GM10847 (cell line): ENCODE data around the gene PAQR6.

ENCODE experiments used
- POLR2A ChIP-seq: IDR thresholded peaks from 2 replicates; pipeline ENCODE4 v1.6.1; 2011; ENCODE audit not compliant: insufficient read length; ENCODE audit errors: extremely low read depth

Gene PAQR6

GRCh38 chr1:156226116-156226538 is 21.7 kb downstream of the PAQR6 start:
- TF ChIP-seq POLR2A = no peak

- TF ChIP-seq POLR2A = no peak
Measured at GRCh38 chr1:156225677-156226014, 22.2 kb downstream of the PAQR6 start.

- no peak for TF ChIP-seq POLR2A
Measured at GRCh38 chr1:156221986-156222692, 25.7 kb downstream of the PAQR6 start.

GRCh38 chr1:156220226-156220625 is 27.6 kb downstream of the PAQR6 start:
- TF ChIP-seq POLR2A = no peak

GRCh38 chr1:156217871-156218270 is 30.0 kb downstream of the PAQR6 start:
- no peak for TF ChIP-seq POLR2A

- no peak for TF ChIP-seq POLR2A
Measured at GRCh38 chr1:156214024-156214748, 33.7 kb downstream of the PAQR6 start.

GRCh38 chr1:156213644-156213966 is 34.3 kb downstream of the PAQR6 start:
- no peak for TF ChIP-seq POLR2A

GRCh38 chr1:156212833-156213643 is 34.8 kb downstream of the PAQR6 start, which contains the start of gene PMF1:
Gene PMF1, plus strand, starts transcription at chr1:156213007. Its CDS starts 9 bp downstream, at chr1:156213016.
- TF ChIP-seq POLR2A = peak; percentile 61

GRCh38 chr1:156212130-156212529 is 35.7 kb downstream of the PAQR6 start:
- TF ChIP-seq POLR2A = no peak

- TF ChIP-seq POLR2A = no peak
Measured at GRCh38 chr1:156211243-156211642, 36.6 kb downstream of the PAQR6 start.

GRCh38 chr1:156204686-156205085 is 43.2 kb downstream of the PAQR6 start:
- TF ChIP-seq POLR2A = no peak

- TF ChIP-seq POLR2A = no peak
Measured at GRCh38 chr1:156203331-156203730, 44.5 kb downstream of the PAQR6 start.

- no peak for TF ChIP-seq POLR2A
Measured at GRCh38 chr1:156200044-156200443, 47.8 kb downstream of the PAQR6 start.

- TF ChIP-seq POLR2A = no peak
Measured at GRCh38 chr1:156198831-156199349, 49.0 kb downstream of the PAQR6 start.

- TF ChIP-seq POLR2A = no peak
Measured at GRCh38 chr1:156196445-156196844, 51.4 kb downstream of the PAQR6 start.

- no peak for TF ChIP-seq POLR2A
Measured at GRCh38 chr1:156195853-156196252, 52.0 kb downstream of the PAQR6 start.
